ENCODE results near the gene SGF29.
"Not testable (repeated sequence)": the region's sequence is repeated elsewhere in the genome, so short reads cannot be mapped to it uniquely, and the experiment has no call there.

The SGF29 gene

GRCh38 chr16:28596840-28597691 lies 43.3 kb downstream of the SGF29 start, which contains the start of gene SULT1A2:
TSS of gene SULT1A2 (minus strand) at chr16:28597050. CDS start at chr16:28595930, 1,120 bp downstream.
- no peak for DNase-seq

- DNase-seq, result no peak
Observed at GRCh38 chr16:28597692-28598261, 44.1 kb downstream of the SGF29 start.

- DNase-seq, result not testable (repeated sequence)
Observed at GRCh38 chr16:28599377-28600285, 45.9 kb downstream of the SGF29 start.

GRCh38 chr16:28600965-28601364 lies 47.2 kb downstream of the SGF29 start:
- DNase-seq, result not testable (repeated sequence)

- DNase-seq, result not testable (repeated sequence)
Observed at GRCh38 chr16:28601589-28601988, 47.9 kb downstream of the SGF29 start.

- not testable (repeated sequence) for DNase-seq
Observed at GRCh38 chr16:28602062-28602461, 48.3 kb downstream of the SGF29 start.

GRCh38 chr16:28602529-28602928 lies 48.8 kb downstream of the SGF29 start:
- no peak for DNase-seq

GRCh38 chr16:28603381-28604185 lies 49.9 kb downstream of the SGF29 start:
- no peak for DNase-seq

- DNase-seq, result no peak
Observed at GRCh38 chr16:28604186-28604565, 50.5 kb downstream of the SGF29 start.

GRCh38 chr16:28606291-28607115 lies 52.8 kb downstream of the SGF29 start:
- no peak for DNase-seq

GRCh38 chr16:28607116-28607623 lies 53.5 kb downstream of the SGF29 start:
- DNase-seq, result no peak

GRCh38 chr16:28607681-28608495 lies 54.2 kb downstream of the SGF29 start:
- DNase-seq, result not testable (repeated sequence)

GRCh38 chr16:28608496-28608808 lies 54.7 kb downstream of the SGF29 start:
- DNase-seq, result not testable (repeated sequence)

- not testable (repeated sequence) for DNase-seq
Observed at GRCh38 chr16:28608867-28609596, 55.3 kb downstream of the SGF29 start.

- no peak for DNase-seq
Observed at GRCh38 chr16:28609631-28610594, 56.2 kb downstream of the SGF29 start, which contains the start of gene SULT1A1. TSS of gene SULT1A1 (minus strand) at chr16:28610044. CDS start at chr16:28608855, 1,189 bp downstream.

GRCh38 chr16:28610595-28611191 lies 57.0 kb downstream of the SGF29 start:
- DNase-seq, result no peak

- DNase-seq, result not testable (repeated sequence)
Observed at GRCh38 chr16:28612359-28613280, 58.9 kb downstream of the SGF29 start.

Measured in CD4-positive, alpha-beta T cell treated with Interleukin-1 beta for 1 hour (primary cell).